HL-60/S4 treated with phorbol 12-myristate 13-acetate at 8.2 ng/mL for 4 days and 3 days (cell line): ENCODE measurements around the gene OS9.

Source experiments
- in situ Hi-C: fragments of 300-500 bp; cut with MboI; formaldehyde crosslinking; loops from 2 replicates; pipeline ENCODE4 v1.15.0; 2022; ENCODE audit warnings: low sequenced_read_pairs

OS9 gene

GRCh38 chr12:57764662-57765002, 70.7 kb downstream of the OS9 start:
- in situ Hi-C loops, result no loop called here

GRCh38 chr12:57765003-57765697, 71.2 kb downstream of the OS9 start:
- in situ Hi-C loops, result no loop called here

GRCh38 chr12:57765698-57766463, 71.9 kb downstream of the OS9 start:
- in situ Hi-C loops, result no loop called here

GRCh38 chr12:57766464-57767304, 72.8 kb downstream of the OS9 start, which contains the start of gene CYP27B1:
TSS of gene CYP27B1 (minus strand) at chr12:57767078. CDS start at chr12:57767041, 37 bp downstream.
- in situ Hi-C loops, result no loop called here

GRCh38 chr12:57767305-57767698, 73.4 kb downstream of the OS9 start:
- in situ Hi-C loops, result no loop called here

- in situ Hi-C loops, result no loop called here
Observed at GRCh38 chr12:57767876-57768275, 73.9 kb downstream of the OS9 start.

GRCh38 chr12:57769594-57769993, 75.7 kb downstream of the OS9 start:
- in situ Hi-C loops, result no loop called here

- in situ Hi-C loops, result no loop called here
Observed at GRCh38 chr12:57770734-57771133, 76.8 kb downstream of the OS9 start.
